Measurements from ENCODE around the gene TDRKH. TPM values are rescaled to one million over a fixed set of nuclear protein-coding genes. Genes with fewer than 3 reads are reported as not detected.
"Not testable (repeated sequence)": the region's sequence is repeated elsewhere in the genome, so short reads cannot be mapped to it uniquely, and the experiment has no call there.

TDRKH gene
- total RNA-seq, 4 donors from 2014 or later = 1.2 to 5.0 (median 3.6) TPM

GRCh38 chr1:151790940-151791651, 796 bp upstream of the TDRKH start:
- DNase-seq = no peak
- peak overlapping the region; percentile 29 to 75 (median 44) for H3K27ac ChIP-seq
- H3K4me1 ChIP-seq = peaks cover 0 to 9% (median 0%) of the 10 kb centered on the region in 4 donors

DNA sequence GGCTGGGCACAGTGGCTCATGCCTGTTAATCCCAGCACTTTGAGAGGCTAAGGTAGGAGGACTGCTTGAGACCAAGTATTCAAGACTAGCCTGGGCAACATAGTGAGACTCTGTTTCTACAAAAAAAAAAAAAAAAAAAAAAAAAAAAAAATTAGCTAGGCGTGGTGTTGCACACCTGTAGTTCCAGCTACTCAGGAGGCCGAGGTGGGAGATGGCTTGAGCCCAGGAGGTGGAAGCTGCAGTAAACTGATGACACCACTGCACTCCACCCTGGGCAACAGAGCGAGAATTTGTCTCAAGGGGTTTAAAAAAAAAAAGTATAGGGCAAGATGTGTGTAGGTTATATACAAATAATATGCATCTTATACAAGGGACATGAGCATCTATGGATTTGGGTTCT, 2.6 kb downstream of the TDRKH start:
- no peak for DNase-seq
- Histone ChIP-seq H3K4me1 (peaks cover 0 to 9% (median 0%) of the 10 kb centered on the region in 4 donors), H3K27me3 (no peaks in the 10 kb centered on the region), H3K4me3 (no peak overlapping the region), H3K27ac (no peak overlapping the region), H3K36me3 (no peaks in the 10 kb centered on the region), H3K9me3 (no peaks in the 10 kb centered on the region)
- TF ChIP-seq POLR2A (IDR thresholded peaks at IDR 0.05) (no peak), CTCF (IDR thresholded peaks at IDR 0.05) (no peak)

More at GRCh38 chr1:151790940-151791651, 796 bp upstream of the TDRKH start:
- Histone ChIP-seq H3K4me3 (peak overlapping the region; percentile 71 to 75 (median 74)), H3K27me3 (no peaks in the 10 kb centered on the region), H3K36me3 (no peaks in the 10 kb centered on the region), H3K9me3 (no peaks in the 10 kb centered on the region)
- TF ChIP-seq POLR2A (IDR thresholded peaks at IDR 0.05) (no peak), CTCF (IDR thresholded peaks at IDR 0.05) (no peak)

DNA sequence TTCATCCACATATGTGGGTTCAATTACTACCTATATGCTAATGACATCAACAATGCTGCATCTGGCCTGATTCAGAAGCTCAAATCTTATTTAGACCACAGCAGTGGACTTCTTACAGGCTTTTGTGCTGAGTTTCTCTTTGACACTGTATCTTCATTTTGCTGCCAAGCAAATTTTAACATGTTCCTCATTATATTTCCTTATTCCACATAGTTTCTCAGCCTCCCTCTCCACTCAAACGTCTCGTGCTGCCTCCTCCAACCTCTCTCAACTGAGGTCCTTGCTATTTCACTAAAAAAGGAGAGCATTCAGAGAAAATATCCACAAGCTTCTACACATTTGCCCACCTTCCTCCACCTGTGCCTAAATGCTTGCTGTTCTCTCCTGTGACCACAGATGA, 6.5 kb downstream of the TDRKH start:
- no peak for DNase-seq
- H3K27ac ChIP-seq = no peak overlapping the region
- no peaks in the 10 kb centered on the region for H3K27me3 ChIP-seq
- TF ChIP-seq CTCF (IDR thresholded peaks at IDR 0.05) (no peak), POLR2A (IDR thresholded peaks at IDR 0.05) (no peak)
- H3K36me3 ChIP-seq = peaks cover 0 to 10% (median 0%) of the 10 kb centered on the region in 3 donors
- H3K4me1 ChIP-seq = no peaks in the 10 kb centered on the region
- H3K4me3 ChIP-seq = no peak overlapping the region
- no peaks in the 10 kb centered on the region for H3K9me3 ChIP-seq

DNA sequence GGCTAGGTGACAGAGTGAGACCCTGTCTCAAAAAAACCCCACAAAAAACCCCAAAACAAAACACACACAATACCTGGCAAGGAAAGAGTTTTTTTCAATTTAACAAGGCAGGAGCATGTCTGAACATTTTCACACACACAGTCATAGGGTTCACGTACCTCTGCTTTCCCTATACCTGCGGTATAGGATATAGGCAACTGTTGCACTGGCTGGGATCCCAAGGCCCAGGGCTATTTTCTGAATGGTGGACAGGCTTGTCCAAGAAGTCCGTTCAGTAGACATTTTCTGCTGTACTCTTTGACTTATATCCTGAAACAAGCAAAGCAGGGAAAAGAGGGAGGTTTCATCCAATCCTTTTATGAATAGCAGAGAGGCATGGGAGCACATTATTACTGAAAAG, 7.6 kb downstream of the TDRKH start:
- Histone ChIP-seq H3K4me3 (no peak overlapping the region), H3K27me3 (no peaks in the 10 kb centered on the region), H3K4me1 (no peaks in the 10 kb centered on the region), H3K36me3 (peaks cover 0 to 15% (median 0%) of the 10 kb centered on the region in 3 donors), H3K27ac (no peak overlapping the region), H3K9me3 (no peaks in the 10 kb centered on the region)
- TF ChIP-seq CTCF (IDR thresholded peaks at IDR 0.05) = no peak
- DNase-seq = no peak

DNA sequence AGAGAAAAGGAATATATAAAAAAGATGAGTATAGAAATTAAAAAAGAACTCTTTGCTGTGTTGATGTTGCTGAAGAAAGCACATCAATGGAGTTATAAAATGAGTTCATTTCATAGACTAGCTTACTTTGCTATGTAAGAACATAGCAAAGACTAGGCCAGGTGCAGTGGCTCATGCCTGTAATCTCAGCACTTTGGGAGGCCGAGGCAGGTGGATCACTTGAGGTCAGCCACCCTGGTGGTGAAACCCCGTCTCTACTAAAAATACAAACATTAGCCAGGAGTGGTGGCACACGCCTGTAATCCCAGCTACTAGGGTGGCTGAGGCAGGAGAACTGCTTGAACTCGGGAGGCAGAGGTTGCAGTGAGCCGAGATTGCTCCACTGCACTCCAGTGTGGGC, 8.3 kb downstream of the TDRKH start:
- not testable (repeated sequence) for DNase-seq, H3K4me1 ChIP-seq, H3K4me3 ChIP-seq, H3K27ac ChIP-seq, H3K27me3 ChIP-seq, H3K9me3 ChIP-seq
- H3K36me3 ChIP-seq = peaks cover 0 to 15% (median 0%) of the 10 kb centered on the region in 3 donors

GRCh38 chr1:151780736-151781135, 9.6 kb downstream of the TDRKH start:
- H3K27ac ChIP-seq, H3K27me3 ChIP-seq, H3K4me3 ChIP-seq, H3K4me1 ChIP-seq, H3K9me3 ChIP-seq, DNase-seq: not testable (repeated sequence)
- H3K36me3 ChIP-seq = peaks cover 0 to 21% (median 0%) of the 10 kb centered on the region in 3 donors

GRCh38 chr1:151779852-151780251, 10.4 kb downstream of the TDRKH start:
- Histone ChIP-seq H3K4me1 (no peaks in the 10 kb centered on the region), H3K27me3 (no peaks in the 10 kb centered on the region), H3K9me3 (no peaks in the 10 kb centered on the region), H3K36me3 (peaks cover 0 to 25% (median 0%) of the 10 kb centered on the region in 3 donors), H3K4me3 (no peak overlapping the region), H3K27ac (no peak overlapping the region)
- TF ChIP-seq POLR2A (IDR thresholded peaks at IDR 0.05) (no peak), CTCF (IDR thresholded peaks at IDR 0.05) (no peak)
- no peak for DNase-seq
